Measurements from ENCODE around the gene ITPR2. TPM values are rescaled to one million over a fixed set of nuclear protein-coding genes. Genes with fewer than 3 reads are reported as not detected.
"Not testable (repeated sequence)": the region's sequence is repeated elsewhere in the genome, so short reads cannot be mapped to it uniquely, and the experiment has no call there.

Gene ITPR2
- total RNA-seq, 2 experiments from 2014 or later, result 23.7 to 25.0 TPM

- CTCF ChIA-PET; H3K27me3 Mint-ChIP-seq; H3K27ac Mint-ChIP-seq; H3K4me3 Mint-ChIP-seq; H3K9me3 Mint-ChIP-seq; DNase-seq; intact Hi-C loops (cut with micrococcal nuclease); POLR2A ChIA-PET; H3K4me1 Mint-ChIP-seq (ENCODE audit: low read depth): not testable (repeated sequence)
- peaks cover 12% of the 10 kb centered on the region for H3K36me3 Mint-ChIP-seq
Measured at GRCh38 chr12:26517320-26517719, 315.7 kb downstream of the ITPR2 start.

DNA sequence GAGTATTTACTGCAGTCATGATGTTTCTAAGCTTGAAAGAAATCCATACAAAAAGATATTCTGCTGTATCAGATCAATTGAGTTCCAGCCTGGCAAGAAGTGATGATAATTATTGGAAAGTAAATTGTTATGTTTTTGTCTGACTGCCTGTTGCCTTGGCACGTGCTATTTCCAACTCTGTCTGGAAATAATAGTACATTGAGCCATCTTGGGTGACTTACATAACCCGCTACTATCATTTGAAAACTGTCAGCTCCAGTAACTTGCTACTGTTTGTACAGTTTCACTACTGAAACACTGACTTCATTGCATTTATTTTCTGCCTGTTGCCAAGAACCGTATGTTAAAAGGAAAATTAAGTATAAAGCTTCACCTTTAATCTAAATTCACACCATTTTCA is 318.6 kb downstream of the ITPR2 start:
- no peaks in the 10 kb centered on the region for H3K27me3 Mint-ChIP-seq
- intact Hi-C loops (cut with micrococcal nuclease), result no loop called here

DNA sequence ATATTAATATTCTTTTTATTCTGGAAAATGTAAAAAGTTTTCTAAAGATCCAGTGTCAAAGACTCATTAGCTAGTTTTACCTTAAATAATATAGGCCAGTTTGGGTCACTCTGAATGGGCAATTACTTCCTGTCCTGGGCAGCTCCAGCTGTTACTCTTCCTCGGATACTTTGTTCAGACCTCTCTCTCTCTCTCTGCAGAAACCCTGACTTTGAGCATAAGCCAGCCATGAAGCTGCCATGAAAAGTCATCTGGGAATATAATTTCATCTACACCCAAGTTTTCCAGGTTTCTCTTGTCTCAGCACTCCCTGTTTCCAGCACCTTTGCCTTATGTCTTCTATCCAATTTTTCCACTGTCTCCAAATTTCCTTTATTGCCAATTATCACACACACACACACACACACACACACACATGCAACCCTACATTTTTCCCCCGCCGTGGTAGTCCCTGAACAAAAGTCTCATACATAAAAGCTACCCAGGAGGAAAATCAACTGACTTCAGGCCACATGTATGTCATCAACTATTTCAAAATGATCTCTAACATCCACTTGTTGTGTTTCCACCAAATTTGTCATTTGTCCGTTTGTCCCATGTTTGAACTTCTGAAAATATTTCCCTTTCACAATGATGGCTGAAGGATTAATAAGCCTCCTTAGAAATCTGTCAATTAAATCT is 319.5 kb downstream of the ITPR2 start:
- intact Hi-C loops (cut with micrococcal nuclease), result no loop called here
- Mint-ChIP-seq H3K9me3 (peaks cover 4% of the 10 kb centered on the region), H3K4me3 (no peak overlapping the region), H3K27ac (no peak overlapping the region), H3K4me1 (ENCODE audit: low read depth) (no peaks in the 10 kb centered on the region), H3K27me3 (no peaks in the 10 kb centered on the region), H3K36me3 (peaks cover 6% of the 10 kb centered on the region)
- POLR2A ChIA-PET, result interaction anchor here (1.2 kb wide), 1 partner anchor 19 kb away, joined by 3 read pairs; no protein-coding TSS in a partner anchor
- DNase-seq, result no peak
- CTCF ChIA-PET, result interaction anchor here (0.7 to 0.8 kb wide), 2 partner anchors 12 to 799 kb away, joined by 4 to 5 read pairs; no protein-coding TSS in a partner anchor

More for the DNA sequence above, 318.6 kb downstream of the ITPR2 start:
- POLR2A ChIA-PET, result interaction anchor here (1.2 kb wide), 1 partner anchor 20 kb away, joined by 3 read pairs; no protein-coding TSS in a partner anchor
- H3K4me3 Mint-ChIP-seq, result no peak overlapping the region
- no peak for DNase-seq
- peaks cover 7% of the 10 kb centered on the region for H3K36me3 Mint-ChIP-seq
- no peaks in the 10 kb centered on the region for H3K4me1 Mint-ChIP-seq (ENCODE audit: low read depth)
- CTCF ChIA-PET, result interaction anchor here (0.6 kb wide), 1 partner anchor 371 kb away, joined by 3 read pairs; no protein-coding TSS in a partner anchor
- peaks cover 4% of the 10 kb centered on the region for H3K9me3 Mint-ChIP-seq
- H3K27ac Mint-ChIP-seq, result no peak overlapping the region

DNA sequence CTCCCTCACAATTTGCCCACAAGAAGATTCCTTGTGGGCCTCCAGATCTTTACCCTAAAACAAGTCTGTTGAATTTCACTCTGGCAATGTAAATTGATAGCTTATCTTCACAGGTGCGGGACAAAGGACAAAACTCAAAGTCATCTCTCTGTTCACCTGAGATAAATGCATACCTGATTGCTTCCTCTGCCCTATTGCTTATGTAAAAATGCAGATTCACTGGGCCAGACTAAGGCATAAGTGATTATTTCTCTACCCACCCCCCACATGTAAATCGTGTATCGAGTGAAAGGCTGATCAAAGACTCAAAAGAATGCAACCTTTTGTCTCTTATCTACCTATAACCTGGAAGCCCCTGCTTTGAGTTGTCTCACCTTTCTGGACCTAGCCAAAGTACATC is 320.8 kb downstream of the ITPR2 start:
- Mint-ChIP-seq H3K4me3 (no peak overlapping the region), H3K9me3 (no peaks in the 10 kb centered on the region), H3K27me3 (no peaks in the 10 kb centered on the region), H3K27ac (no peak overlapping the region), H3K36me3 (peaks cover 2% of the 10 kb centered on the region), H3K4me1 (ENCODE audit: low read depth) (no peaks in the 10 kb centered on the region)
- ChIA-PET CTCF (interaction anchor here (0.6 kb wide), 2 partner anchors 71 to 80 kb away, joined by 3 to 4 read pairs; no protein-coding TSS in a partner anchor), POLR2A (no interaction called here)
- intact Hi-C loops (cut with micrococcal nuclease), result no loop called here
- DNase-seq, result no peak

GRCh38 chr12:26510354-26510674 is 322.7 kb downstream of the ITPR2 start:
- no peak for DNase-seq
- POLR2A ChIA-PET, result no interaction called here
- intact Hi-C loops (cut with micrococcal nuclease), result no loop called here
- H3K27ac Mint-ChIP-seq, result no peak overlapping the region
- H3K9me3 Mint-ChIP-seq, result no peaks in the 10 kb centered on the region
- H3K36me3 Mint-ChIP-seq, result peaks cover 4% of the 10 kb centered on the region
- H3K4me1 Mint-ChIP-seq (ENCODE audit: low read depth), result no peaks in the 10 kb centered on the region
- CTCF ChIA-PET, result interaction anchor here (0.8 to 1.1 kb wide), 2 partner anchors 15 to 28 kb away, joined by 3 read pairs; no protein-coding TSS in a partner anchor
- H3K4me3 Mint-ChIP-seq, result no peak overlapping the region
- no peaks in the 10 kb centered on the region for H3K27me3 Mint-ChIP-seq

GRCh38 chr12:26507613-26508012 is 325.4 kb downstream of the ITPR2 start:
- Mint-ChIP-seq H3K27ac (no peak overlapping the region), H3K36me3 (peaks cover 7% of the 10 kb centered on the region), H3K4me1 (ENCODE audit: low read depth) (no peaks in the 10 kb centered on the region), H3K4me3 (no peak overlapping the region), H3K27me3 (no peaks in the 10 kb centered on the region), H3K9me3 (no peaks in the 10 kb centered on the region)
- ChIA-PET POLR2A (no interaction called here), CTCF (no interaction called here)
- DNase-seq, result no peak
- intact Hi-C loops (cut with micrococcal nuclease), result no loop called here

- H3K36me3 Mint-ChIP-seq, result peaks cover 6% of the 10 kb centered on the region
- no peaks in the 10 kb centered on the region for H3K27me3 Mint-ChIP-seq
- no peaks in the 10 kb centered on the region for H3K9me3 Mint-ChIP-seq
- CTCF ChIA-PET, result no interaction called here
- intact Hi-C loops (cut with micrococcal nuclease), result no loop called here
- H3K4me1 Mint-ChIP-seq (ENCODE audit: low read depth), result no peaks in the 10 kb centered on the region
- H3K4me3 Mint-ChIP-seq, result no peak overlapping the region
- POLR2A ChIA-PET, result no interaction called here
- no peak for DNase-seq
- no peak overlapping the region for H3K27ac Mint-ChIP-seq
Measured at GRCh38 chr12:26499979-26500640, 332.9 kb downstream of the ITPR2 start.

GRCh38 chr12:26496170-26496569 is 336.8 kb downstream of the ITPR2 start:
- intact Hi-C loops (cut with micrococcal nuclease), result no loop called here
- Mint-ChIP-seq H3K27ac (no peak overlapping the region), H3K36me3 (peaks cover 19% of the 10 kb centered on the region), H3K27me3 (no peaks in the 10 kb centered on the region), H3K4me3 (no peak overlapping the region), H3K4me1 (ENCODE audit: low read depth) (no peaks in the 10 kb centered on the region), H3K9me3 (no peaks in the 10 kb centered on the region)
- ChIA-PET CTCF (no interaction called here), POLR2A (no interaction called here)
- no peak for DNase-seq

DNA sequence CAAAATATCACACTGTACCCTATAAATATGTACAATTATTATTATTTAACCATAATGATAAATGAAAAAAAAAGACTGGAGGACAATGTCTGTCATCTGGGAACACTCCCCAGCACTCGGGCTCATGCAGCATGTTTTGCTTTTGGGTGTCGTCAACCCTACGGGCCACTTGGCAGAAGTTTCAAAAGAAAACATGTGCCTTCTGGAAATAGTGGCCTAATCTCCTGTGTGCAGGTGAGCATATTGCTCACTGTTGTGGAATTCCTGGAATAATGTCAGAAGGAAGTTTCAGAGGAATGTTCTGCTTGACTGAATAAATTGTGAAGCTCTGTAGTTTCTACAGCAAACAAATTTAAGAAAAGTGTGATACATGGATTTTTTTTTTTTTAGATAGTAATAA is 339.3 kb downstream of the ITPR2 start:
- Mint-ChIP-seq H3K4me3 (no peak overlapping the region), H3K27me3 (no peaks in the 10 kb centered on the region), H3K36me3 (peaks cover 29% of the 10 kb centered on the region), H3K4me1 (ENCODE audit: low read depth) (no peaks in the 10 kb centered on the region), H3K27ac (no peak overlapping the region), H3K9me3 (no peaks in the 10 kb centered on the region)
- POLR2A ChIA-PET, result interaction anchor here (1.1 kb wide), 1 partner anchor 20 kb away, joined by 3 read pairs; no protein-coding TSS in a partner anchor
- CTCF ChIA-PET, result no interaction called here
- DNase-seq, result no peak
- intact Hi-C loops (cut with micrococcal nuclease), result no loop called here

DNA sequence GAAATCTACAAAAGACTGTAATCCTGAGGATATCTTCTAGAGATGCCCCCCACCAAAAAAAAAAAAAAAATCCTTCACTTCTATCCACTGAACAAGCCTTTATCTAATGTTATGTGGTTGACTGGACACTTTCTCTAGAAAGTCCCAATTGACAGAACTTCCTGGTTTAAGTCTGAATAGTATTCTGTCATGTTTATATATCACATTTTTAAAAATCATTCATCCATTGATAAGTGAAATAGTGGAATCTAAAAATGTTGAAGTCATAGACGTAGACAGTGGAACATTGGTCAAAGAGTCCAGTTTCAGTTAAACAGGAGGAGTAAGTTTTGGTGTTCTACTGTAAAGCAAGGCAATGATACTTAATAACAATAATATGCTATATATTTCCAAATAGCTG is 340.6 kb downstream of the ITPR2 start:
- DNase-seq, result no peak
- Mint-ChIP-seq H3K4me1 (ENCODE audit: low read depth) (no peaks in the 10 kb centered on the region), H3K27me3 (no peaks in the 10 kb centered on the region), H3K4me3 (no peak overlapping the region), H3K9me3 (no peaks in the 10 kb centered on the region), H3K27ac (no peak overlapping the region), H3K36me3 (peaks cover 29% of the 10 kb centered on the region)
- intact Hi-C loops (cut with micrococcal nuclease), result no loop called here
- ChIA-PET POLR2A (no interaction called here), CTCF (no interaction called here)

GRCh38 chr12:26489908-26490307 is 343.1 kb downstream of the ITPR2 start:
- H3K27ac Mint-ChIP-seq, result no peak overlapping the region
- H3K4me1 Mint-ChIP-seq (ENCODE audit: low read depth), result no peaks in the 10 kb centered on the region
- peaks cover 37% of the 10 kb centered on the region for H3K36me3 Mint-ChIP-seq

GRCh38 chr12:26488351-26488750 is 344.6 kb downstream of the ITPR2 start:
- POLR2A ChIA-PET, result no interaction called here
- Mint-ChIP-seq H3K27ac (no peak overlapping the region), H3K36me3 (peaks cover 37% of the 10 kb centered on the region), H3K4me3 (no peak overlapping the region), H3K4me1 (ENCODE audit: low read depth) (no peaks in the 10 kb centered on the region), H3K27me3 (no peaks in the 10 kb centered on the region), H3K9me3 (no peaks in the 10 kb centered on the region)
- DNase-seq, result no peak
- CTCF ChIA-PET, result no interaction called here
- intact Hi-C loops (cut with micrococcal nuclease), result no loop called here

More at GRCh38 chr12:26489908-26490307, 343.1 kb downstream of the ITPR2 start:
- intact Hi-C loops (cut with micrococcal nuclease), result no loop called here
- Mint-ChIP-seq H3K27me3 (no peaks in the 10 kb centered on the region), H3K4me3 (no peak overlapping the region), H3K9me3 (no peaks in the 10 kb centered on the region)
- ChIA-PET POLR2A (no interaction called here), CTCF (no interaction called here)
- DNase-seq, result no peak

DNA sequence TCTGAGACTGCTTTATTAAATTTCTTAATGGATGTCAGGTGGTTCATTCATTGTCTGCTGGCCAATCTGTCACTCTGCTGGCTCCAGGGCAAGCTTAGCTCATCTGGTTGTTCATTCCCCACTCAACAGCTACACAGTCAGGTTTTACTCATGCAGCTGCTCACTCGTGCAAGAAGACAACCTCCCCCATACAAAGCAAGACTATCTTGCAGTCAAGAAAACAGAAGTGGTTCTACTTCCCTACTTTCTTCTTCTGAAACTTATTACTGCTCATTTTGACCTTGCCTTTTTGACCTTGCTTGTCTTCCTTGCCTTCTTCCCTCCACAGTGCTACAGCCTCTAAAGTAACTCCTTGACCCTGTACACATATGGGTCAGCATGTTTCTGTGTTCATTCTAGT is 359.7 kb downstream of the ITPR2 start:
- no peak for DNase-seq
- intact Hi-C loops (cut with micrococcal nuclease), result loop anchor here (10.0 kb wide), 1 partner anchor 178 kb away; no protein-coding TSS in a partner anchor
- no peaks in the 10 kb centered on the region for H3K27me3 Mint-ChIP-seq
- H3K27ac Mint-ChIP-seq, result no peak overlapping the region
- ChIA-PET CTCF (no interaction called here), POLR2A (no interaction called here)
- no peaks in the 10 kb centered on the region for H3K9me3 Mint-ChIP-seq
- H3K36me3 Mint-ChIP-seq, result peaks cover 39% of the 10 kb centered on the region
- peaks cover 11% of the 10 kb centered on the region for H3K4me1 Mint-ChIP-seq (ENCODE audit: low read depth)
- H3K4me3 Mint-ChIP-seq, result no peak overlapping the region
